WI38 (cell line): Measurements from ENCODE around the gene KCTD12.
"Not testable (repeated sequence)": the region's sequence is repeated elsewhere in the genome, so short reads cannot be mapped to it uniquely, and the experiment has no call there.

ENCODE experiments used
- H3K4me3 ChIP-seq: 2 replicates; pipeline ENCODE4 v1.5.1; 2011; ENCODE audit warnings: low read depth, mild to moderate bottlenecking, control low read depth, low read length
- CTCF ChIP-seq: IDR thresholded peaks from 2 replicates; pipeline ENCODE4 v1.5.1; 2012; ENCODE audit warnings: low read depth, mild to moderate bottlenecking, control low read depth, low read length

Gene KCTD12

DNA sequence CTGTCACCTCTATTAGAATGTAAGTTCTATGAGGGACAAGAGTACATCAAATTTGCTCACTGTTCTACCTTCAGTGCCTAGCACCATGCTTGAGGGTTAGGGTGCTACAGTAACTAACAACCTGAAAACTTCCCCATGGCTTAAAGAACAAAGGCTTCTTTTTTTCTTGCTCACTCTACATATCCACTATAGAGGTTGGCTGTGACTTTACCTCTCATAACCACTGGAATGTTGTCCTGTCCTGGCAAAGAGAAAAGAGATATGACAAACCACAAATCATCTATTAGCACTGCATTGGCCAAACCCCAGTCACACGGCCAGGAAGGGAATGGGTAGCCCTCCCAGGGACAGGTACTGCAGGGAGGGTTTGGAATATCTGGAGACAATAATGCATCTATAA is 38.9 kb upstream of the KCTD12 start:
- no peak for TF ChIP-seq CTCF
- H3K4me3 ChIP-seq = no peak overlapping the region

- no peak for TF ChIP-seq CTCF
- H3K4me3 ChIP-seq = no peak overlapping the region
These were observed 35.3 kb upstream of the KCTD12 start for GRCh38 chr13:76921516-76921915.

GRCh38 chr13:76917755-76918481 is 31.7 kb upstream of the KCTD12 start:
- H3K4me3 ChIP-seq = not testable (repeated sequence)

DNA sequence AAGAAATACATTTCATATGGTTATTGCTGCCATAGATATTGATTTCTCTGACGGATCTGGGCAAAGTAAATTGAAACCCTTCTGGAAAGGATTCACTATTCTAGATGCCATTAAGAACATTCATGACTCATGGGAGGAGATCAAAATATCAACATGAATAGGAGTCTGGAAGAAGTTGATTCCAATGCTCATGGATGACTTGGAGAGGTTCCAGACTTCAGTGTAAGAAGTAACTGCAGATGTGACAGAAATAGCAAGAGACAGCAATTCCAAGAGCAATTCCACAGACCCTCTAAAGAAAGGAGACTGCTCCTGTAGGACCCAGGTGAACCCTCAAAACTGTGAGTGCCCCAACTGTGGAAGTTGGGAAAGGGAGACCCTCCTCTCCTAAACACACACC is 30.9 kb upstream of the KCTD12 start:
- TF ChIP-seq CTCF = no peak
- no peak overlapping the region for H3K4me3 ChIP-seq

- TF ChIP-seq CTCF = no peak
- H3K4me3 ChIP-seq = no peak overlapping the region
These were observed 27.7 kb upstream of the KCTD12 start for GRCh38 chr13:76913898-76914297.

DNA sequence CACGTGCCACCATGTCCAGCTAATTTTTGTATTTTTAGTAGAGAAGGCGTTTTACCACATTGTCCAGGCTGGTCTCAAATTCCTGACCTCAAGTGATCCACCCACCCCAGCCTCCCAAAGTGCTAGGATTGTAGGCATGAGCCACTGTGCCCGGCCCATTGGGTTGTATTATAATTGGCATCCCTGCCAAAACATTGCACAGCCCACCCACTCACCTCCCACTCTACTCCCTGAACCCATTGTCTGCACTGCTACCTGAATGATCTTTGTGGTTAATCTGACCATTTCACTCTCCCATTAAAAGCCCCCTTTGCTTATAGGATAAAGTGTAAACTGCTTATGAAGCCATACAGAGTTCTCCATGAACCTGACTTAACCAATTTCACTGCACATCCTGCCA is 26.3 kb upstream of the KCTD12 start:
- no peak for TF ChIP-seq CTCF
- H3K4me3 ChIP-seq = no peak overlapping the region

- no peak overlapping the region for H3K4me3 ChIP-seq
- TF ChIP-seq CTCF = no peak
These were observed 18.3 kb upstream of the KCTD12 start for GRCh38 chr13:76904507-76904906.
